ENCODE measurements around the gene BARD1. TPM values are rescaled to one million over a fixed set of nuclear protein-coding genes. Genes with fewer than 3 reads are reported as not detected.

Gene BARD1
- total and polyA plus RNA-seq, 2 of the 8 experiments (the other 6 are each of a cell fraction or from before 2014, with no cell fraction given): 11.1 to 29.8 TPM

DNA sequence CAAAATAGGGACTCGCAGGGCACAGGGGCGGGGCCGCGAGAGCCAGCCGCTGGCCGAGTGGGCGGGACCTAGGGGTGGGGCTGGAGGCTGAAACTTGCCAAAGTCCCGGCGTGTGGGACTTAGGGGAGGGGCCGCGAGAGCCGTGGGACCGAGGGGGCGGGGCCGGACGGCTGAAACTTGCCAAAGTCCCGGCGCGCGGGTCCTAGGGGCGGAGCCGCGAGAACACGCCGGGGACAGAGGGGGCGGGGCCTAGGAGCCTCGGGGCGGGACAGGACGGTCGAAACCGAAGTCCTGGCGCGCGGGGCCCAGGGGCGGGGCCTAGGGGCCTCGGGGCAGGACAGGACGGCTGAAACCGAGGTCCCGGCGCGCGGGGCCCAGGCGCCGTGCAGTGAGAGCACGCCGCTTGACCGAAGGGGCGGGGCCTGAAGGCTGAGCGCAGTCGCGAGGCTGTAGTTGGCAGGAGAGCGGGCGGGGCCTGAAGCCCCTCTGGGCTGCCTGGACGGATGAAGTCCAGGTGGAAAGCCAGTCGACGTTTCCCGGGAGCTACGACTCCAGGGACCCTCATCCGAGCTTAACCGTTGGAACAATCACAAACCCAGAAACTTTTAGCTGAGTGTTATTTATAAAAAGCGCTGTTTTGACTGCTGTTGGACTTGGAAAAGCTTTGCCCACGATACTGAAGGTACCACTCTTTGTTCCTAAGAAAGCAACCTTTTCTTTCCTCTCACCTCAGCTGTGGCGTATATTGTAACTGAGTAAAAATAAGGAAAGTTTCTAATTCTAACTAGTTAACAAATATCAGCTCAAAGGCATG lies 475 bp upstream of the BARD1 start (continued):
- no peak for TF ChIP-seq KDM5A (IDR thresholded peaks at IDR 0.05; ENCODE audit: low read length)
- no peak for TF ChIP-seq KDM1A (IDR thresholded peaks at IDR 0.05; ENCODE audit: borderline replicate concordance, low read length)
- no peak for TF ChIP-seq RBBP5 (IDR thresholded peaks at IDR 0.05; ENCODE audit: borderline replicate concordance, low read depth, low read length)
- 0 out of 2 replicates have a peak, but pooled peaks have one; percentile 34 for TF ChIP-seq SP1 (IDR thresholded peaks at IDR 0.05; ENCODE audit: low read depth, low read length)
- TF ChIP-seq HDAC2 (IDR thresholded peaks at IDR 0.05; ENCODE audit: borderline replicate concordance in 1 of 2, low read depth in 2 of 2, low read length in 2 of 2): 0 out of 4 replicates have a peak, but pooled peaks of 1 of the 2 experiments have one; percentile 11
- TF ChIP-seq ASH2L (IDR thresholded peaks at IDR 0.05; ENCODE audit: low read length): no peak
- TF ChIP-seq RAD21 (IDR thresholded peaks at IDR 0.05 in 1 of 2, conservative IDR thresholded peaks at IDR 0.05 in 1 of 2; ENCODE audit: low read depth in 2 of 2, low read length in 2 of 2): 0 out of 4 replicates have a peak, but pooled peaks of 1 of the 2 experiments have one; percentile 3
- peak; percentile 55; the same call in 1 of the 2 replicates for TF ChIP-seq PHF8 (conservative IDR thresholded peaks at IDR 0.05; ENCODE audit: low read depth, low read length)
- no peak for TF ChIP-seq SP2 (IDR thresholded peaks at IDR 0.05; ENCODE audit: low read length)
- no peak for TF ChIP-seq SUZ12 (IDR thresholded peaks at IDR 0.05; ENCODE audit: low read length)
